NCI-H2081 (cell line): Measurements from ENCODE around the gene ZNF792.
A peak's percentile ranks its signal among the peaks of the same experiment; 100 is the strongest.
"Not testable (repeated sequence)": the region's sequence is repeated elsewhere in the genome, so short reads cannot be mapped to it uniquely, and the experiment has no call there.

Experiments
- DNase-seq, 2 experiments: peaks; one replicate each; lab custom pipeline; 2025; lab: John Stamatoyannopoulos, UW

Gene ZNF792

DNA sequence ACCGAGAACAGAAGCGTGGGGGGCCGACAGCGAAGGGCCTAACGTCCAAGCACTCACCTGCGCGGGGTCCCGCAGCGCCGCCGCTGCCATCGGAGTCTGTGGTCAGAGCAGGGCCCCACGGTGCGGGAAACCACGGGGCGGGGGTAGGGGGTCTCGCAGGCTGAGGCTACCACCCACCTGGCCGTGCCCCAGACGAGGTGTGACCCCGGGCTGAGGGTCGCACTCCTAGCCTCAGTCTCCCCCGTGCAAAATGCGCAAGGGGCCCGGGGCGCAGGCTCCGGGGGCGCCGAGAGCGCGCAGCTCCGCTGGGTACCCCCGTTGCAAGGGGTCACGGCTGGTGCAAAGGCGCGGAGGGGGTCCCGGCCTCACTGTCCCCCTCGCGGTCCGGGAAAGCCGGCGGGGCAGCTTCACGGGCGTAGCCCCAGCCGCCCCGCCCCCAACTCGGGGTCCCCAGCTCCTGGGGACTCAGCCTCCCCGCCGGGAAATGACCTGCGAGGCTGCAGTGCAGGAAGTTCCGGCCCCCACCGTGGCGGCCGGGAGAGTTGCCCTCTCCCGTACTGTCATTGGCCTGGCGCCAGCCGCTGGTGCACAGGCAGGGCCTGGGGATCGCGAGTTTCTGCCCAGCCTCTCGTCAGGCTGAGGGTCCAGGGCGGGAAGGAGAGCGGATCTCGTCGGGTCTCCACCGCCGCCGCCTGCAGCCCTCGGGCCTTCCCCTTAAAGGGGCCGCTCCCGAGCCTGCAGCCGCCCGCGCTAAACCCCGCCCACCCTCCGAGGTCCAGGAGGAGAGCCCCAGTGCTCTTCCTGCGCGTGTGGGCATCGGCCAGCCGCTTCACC lies at the start of gene ZNF792:
TSS of gene ZNF792 (minus strand) at position 657 of the 834 bp plus-strand sequence. CDS start at position 90, 567 bp downstream.
- peak; percentile 6 to 24 for DNase-seq

DNA sequence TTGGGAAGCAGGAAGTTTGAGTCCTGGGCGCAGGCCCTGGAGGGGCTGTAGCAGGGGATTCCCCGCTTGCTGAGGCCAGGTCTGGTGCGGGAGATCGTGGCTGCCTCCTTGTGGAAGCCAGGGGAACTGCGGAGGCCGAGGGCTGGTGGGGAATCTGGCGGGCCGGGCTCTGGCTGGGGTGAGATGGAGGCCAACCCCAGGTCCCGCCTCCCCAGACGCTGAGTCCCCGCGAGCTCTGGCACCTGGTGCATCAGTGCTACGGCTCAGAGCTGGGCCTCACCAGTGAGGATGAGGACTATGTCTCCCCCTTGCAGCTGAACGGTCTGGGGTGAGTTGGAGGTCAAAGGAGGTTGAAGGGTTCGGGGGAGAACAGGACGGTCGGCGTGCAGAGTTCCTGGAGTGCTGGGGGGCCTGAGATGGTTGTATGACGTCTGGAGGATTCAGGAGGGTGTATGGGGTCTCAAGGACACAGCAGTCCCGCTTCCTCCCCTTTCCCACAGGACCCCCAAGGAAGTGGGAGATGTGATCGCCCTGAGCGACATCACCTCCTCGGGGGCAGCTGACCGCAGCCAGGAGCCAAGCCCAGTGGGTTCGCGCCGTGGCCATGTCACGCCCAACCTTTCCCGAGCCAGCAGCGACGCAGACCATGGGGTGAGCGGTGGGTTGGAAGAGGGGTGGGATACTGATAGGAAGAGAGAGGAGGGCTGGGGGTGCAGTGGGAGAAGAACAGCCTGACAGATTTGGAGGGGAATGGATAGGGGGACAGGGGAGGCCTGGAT lies 49.2 kb upstream of the ZNF792 start:
- no peak for DNase-seq

DNA sequence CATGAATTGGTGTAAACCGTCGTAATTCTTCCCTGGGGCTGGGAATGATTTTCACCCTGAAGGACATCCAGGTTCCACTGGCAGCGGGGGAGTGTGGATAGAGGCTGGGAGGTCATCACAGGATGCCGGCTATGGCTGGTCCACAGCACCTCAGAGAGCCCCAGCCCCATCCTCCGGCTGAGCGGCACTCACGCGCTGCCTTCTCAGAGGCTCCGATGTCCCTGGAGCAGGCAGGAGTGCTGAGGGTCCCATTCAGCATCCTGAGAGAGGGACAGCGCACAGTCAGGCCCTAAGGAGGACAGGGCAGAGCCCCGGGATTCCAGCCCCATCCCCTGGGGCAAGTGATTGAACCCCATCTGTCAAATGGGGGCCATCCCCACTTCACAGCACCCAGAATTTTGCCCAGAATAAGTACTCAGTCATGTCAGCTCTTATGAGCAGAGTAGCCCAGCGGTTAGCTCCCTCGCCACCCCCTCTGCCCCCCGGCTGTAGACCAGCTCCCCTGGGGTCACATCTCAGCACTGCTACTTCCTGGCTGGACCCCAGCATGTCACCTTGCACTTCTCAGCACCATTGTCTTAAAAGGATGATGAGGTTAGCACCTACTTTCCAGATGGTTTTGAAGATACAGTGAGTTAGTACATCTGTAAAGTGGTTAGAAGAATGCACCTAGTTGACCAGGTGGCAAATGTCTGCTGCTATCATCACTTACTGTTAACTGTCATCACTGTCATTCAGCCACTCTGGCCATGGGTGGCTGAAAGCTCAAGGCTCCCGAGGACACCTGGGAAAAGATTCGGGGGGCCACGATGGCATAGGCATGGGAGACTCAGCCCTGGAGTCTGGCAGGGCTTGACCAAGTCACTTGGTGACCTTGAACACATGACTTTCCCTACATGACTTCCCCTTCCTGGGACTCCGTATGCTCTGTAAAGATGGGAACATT lies 48.0 kb upstream of the ZNF792 start:
- no peak for DNase-seq

DNA sequence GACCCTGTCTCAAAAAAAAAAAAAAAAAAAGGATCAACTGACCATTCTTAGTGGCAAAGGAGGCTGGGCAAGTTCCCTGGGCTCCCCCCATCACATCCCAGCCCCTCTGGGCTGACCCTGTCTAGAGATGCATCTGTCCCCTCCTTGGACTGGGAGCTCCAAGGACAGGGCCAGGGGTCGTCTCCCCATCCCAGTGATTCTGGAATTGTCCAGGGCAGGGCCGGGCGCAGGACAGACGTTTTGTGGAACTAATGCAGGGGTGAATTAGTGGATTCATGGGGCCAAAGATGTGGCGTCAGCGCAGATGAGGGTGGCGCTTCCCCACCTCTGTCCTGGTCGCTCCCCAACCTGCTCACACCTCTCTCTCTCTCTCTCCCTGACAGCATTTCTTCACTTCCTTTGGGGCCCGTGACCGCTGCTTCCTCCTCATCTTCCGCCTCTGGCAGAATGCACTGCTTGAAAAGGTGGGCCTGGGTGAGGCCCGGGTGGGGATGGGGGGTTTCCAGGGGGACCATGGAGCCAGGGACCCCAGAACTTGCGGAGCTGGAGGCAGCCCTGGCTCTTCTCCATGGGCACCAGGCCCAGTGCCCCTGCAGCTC lies 47.2 kb upstream of the ZNF792 start:
- no peak for DNase-seq

DNA sequence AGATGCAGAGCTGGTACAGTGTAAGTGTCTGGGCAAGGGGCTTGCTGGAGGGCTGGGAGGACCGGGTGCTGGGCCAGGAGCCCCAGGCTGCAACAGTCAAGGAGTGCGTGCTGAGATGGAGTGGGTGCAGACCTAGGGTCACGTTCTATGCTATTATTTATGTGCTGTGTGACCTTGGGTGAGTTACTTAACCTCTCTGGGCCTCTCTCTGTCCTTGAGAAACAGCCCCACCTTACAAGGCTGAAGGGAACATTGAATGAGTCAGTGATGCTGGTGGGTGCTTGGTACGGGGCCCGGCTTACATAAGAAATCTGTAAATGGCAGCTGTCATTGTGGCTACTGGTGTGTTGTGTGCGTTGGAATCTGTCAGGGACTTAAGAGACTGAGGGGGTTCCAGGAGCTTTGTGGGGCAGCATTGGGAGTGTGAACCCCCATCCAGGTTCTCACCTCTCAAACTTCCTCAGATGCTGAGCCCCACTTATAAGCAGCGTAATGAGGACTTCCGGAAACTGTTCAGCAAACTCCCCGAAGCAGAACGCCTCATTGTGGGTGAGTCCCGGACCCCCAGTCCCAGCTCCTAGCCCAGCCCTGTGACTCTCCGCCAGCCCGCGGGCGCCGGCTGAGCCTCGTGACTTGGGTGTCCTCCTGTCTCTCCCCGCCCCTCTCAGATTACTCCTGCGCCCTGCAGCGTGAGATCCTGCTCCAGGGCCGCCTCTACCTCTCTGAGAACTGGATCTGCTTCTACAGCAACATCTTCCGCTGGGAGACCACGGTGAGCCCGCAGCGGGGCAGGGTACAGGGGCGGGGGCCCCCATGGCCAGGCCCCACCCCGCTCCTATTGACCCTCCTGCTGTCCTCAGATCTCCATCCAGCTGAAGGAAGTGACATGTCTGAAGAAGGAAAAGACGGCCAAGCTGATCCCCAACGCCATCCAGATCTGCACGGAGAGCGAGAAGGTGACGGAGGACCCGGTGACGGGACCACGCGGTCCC lies 45.7 kb upstream of the ZNF792 start:
- DNase-seq = no peak

DNA sequence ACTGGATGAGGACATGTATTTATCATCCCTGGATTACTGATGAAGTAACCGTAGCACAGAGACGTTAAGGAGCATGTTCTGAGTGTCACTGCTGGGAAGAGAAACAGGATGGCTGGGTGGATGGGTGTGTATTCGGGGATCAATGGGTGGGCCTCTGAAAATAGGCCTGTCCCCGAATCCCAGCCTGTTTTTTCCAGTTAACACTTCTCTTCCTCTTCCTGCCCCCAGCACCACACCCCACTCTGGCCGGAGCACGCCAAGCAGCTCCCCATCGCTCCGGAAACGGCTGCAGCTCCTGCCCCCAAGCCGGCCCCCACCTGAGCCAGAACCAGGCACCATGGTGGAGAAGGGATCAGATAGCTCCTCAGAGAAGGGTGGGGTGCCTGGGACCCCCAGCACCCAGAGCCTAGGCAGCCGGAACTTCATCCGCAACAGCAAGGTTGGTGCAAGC lies 44.9 kb upstream of the ZNF792 start:
- DNase-seq = no peak

DNA sequence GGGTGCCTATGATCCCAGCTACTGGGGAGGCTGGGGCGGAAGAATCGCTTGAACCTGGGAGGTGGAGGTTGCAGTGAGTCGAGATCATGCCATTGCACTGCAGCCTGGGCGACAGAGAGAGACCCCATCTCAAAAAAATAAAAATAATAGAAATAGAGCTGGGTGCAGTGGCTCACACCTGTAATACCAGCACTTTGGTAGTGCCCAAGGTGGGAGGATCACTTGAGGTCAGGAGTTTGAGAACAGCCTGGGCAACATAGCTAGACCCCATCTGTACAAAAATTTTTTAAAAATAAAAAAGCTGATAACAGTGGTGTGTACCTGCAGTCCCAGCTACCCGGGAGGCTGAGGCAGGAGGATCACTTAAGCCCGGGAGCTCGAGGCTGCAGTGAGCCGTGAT lies 43.4 kb upstream of the ZNF792 start:
- DNase-seq = not testable (repeated sequence)

DNA sequence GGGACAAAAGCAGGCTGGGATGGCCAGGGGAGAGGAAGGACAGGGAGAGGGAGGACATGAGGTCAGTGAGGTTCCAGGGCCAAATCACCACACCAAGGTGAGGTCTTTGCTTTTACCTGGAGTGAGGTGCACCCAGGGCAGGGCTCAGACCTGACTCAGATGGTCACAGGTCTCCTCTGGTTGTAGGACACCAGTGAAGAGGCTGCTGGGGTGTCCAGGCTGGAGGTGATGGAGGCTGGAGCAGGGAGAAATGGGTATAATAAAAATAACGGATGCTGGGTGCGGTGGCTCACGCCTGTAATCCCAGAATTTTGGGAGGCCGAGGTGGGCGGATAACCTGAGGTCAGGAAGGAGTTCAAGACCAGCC lies 43.0 kb upstream of the ZNF792 start:
- DNase-seq = no peak

DNA sequence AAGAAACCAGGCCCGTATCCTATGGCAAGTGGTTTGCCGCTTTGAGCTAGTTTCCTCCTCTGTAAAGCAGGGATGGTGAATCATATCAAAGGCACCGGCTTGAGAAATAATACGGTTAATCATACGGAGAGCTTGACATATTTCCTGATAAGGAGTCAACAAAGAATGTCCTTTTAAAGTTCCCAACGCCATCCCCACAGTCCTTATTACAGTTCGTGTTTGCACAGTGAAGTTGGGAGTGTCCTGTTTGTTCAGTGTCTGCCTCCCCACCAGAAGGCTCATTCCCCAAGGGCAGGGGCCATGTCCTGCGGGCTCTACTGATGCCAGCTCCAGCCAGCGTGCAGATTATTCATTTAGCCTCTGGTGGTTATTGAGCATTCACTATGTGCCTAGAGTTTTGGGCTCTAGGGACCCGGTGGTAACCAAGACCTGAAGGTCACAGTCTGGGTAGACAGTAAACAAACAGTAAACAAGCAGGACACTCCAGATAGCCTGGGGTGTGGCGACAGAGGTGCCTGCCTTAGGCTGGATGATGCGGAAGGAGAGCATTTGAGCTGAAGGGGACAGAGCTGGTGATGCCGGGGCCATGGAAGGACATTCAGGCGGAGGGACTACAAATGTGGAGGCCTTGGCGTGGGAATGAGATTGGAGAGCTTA lies 42.4 kb upstream of the ZNF792 start:
- DNase-seq = no peak

DNA sequence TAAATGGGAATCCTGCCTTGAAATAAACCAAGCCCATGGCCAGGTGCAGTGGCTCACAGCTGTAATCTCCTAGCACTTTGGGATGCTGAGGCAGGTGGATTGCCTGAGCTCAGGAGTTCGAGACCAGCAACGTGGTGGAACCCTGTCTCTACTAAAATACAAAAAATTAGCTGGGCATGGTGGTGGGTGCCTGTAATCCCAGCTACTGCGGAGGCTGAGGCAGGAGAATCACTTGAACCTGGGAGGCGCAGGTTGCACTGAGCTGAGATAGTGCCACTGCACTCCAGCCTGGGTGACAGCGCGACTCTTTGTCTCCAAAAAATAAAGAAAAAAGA lies 41.9 kb upstream of the ZNF792 start:
- DNase-seq = not testable (repeated sequence)

DNA sequence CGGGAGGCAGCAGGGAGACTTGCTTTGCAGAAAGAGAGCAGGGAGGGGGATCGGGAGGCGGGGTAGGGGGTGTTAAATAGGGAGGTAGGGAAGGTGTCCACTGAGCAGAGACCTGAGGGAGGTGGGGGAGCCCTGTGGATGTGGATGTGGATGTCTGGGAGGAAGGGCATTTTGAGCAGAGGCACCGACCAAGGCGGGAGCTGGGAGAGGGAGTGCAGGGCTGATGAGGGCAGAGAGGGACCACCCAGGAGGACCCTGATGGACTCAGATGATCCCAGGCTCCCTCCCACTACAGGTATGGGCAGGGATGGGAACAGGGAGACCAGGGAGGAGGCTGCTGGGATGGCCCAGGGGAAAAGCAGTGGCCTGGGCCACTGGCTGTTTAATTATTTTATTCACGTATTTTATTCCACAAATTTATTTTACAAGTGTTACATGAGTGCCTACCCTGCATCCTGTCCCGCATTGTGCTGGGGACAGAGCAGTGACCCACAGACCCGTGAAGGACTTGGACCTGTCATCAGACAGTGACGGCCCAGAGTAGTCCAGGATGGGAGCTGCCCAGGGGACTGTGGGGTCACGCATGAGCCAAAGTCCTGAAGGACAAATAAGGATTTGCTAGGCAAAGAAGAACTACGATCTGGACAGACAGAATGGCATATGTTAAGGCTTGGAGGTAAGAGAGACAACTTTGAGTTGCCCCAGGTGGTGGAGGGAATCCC lies 41.4 kb upstream of the ZNF792 start:
- no peak for DNase-seq

DNA sequence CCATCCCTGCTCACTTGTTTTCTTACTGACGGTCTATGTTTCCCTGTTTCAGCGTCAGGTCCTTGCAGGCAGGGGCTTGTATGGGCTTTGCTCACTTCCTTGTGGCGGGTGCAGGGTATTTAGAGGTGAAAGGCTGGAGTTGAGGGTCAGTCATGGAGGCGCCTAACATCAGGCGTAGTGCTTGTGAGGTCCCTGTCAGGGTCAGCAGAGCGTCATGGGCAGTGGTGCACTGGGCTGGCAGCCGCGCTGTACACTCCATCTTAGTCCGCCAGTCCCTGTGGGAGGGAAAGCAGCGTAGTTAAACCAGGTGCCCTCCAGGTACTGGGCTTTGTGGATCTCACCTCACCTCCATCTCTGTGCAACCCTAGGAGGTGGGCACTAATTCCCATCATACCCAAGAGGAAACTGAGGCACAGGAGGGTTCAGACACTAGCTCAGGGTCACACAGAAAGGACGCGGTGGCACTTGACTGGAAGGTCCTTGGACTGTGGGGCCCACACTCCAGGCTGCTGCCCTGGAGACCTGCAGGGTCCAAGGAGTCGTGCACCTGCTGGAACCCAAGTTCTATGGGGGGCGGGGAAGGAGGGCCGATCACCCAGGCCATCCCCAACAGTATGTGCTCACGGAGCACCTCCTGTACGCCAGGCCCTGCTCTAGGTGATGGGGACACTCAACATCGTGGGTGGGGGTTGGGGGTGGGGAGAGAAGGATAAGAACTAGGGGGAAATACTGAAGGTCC lies 40.7 kb upstream of the ZNF792 start:
- DNase-seq = no peak

DNA sequence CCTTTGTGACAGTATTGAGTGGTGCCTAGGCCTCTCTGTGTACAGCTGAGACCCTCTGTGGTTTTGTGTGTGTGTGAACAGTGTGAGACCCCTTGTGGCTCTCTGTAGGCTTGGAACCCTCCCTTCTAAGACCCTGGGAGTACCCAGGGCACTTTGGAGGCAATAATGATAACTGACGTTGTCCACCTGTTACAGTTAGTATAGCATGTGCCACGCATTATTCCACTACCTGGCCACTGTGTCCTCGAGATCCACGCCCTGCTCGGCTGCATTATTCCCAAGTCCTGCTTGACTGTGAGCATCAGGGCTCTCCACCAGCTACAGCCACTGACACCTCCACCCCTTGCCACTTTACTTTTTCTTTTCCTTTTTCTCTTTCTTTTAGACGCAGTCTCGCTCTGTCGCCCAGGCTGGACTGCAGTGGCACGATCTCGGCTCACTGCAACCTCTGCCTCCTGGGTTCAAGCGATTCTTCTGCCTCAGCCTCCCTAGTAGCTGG lies 38.1 kb upstream of the ZNF792 start:
- no peak for DNase-seq

DNA sequence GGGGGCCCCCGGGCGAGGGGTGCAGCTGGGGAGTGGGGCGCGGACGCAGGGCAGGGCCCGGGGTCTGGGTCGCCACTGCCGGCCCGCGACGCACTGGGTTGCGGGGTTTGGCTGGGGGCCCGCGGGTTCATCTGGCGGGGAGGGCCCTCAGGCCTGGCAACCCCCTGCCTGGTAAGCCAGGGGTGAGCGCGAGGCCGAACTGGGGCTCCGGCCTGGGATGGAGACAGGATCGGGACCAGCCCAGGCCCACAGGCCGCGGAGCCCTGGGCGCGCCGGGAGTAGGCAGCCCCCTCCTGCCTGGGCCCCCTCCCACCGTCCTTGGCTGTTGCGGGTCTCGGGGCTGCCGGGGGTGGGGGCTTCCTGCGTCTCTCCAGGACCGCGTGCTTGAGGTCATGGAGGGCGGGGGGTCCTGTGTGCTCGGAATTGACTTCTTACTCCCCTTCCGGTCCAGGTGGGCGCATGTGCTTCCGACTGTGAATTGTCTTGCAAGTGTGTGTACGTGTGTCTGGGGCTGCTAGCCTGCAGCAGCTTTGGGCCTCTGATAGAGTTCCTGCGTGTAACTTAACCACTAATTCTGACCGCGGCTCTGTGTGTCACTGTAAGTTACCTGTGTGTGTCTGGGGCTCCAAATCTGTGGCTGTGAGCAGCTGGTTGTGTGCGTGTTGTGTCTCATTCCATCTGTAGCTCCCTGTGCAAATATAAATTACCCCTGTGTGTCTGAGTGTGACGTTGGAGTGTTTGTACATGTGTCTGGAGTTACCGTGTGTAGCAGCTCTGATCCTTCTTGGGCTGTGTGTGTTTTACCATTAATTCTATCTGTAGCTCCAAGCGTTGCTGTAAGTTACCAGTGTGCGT lies 36.8 kb upstream of the ZNF792 start:
- DNase-seq = peak; percentile 21 to 63

DNA sequence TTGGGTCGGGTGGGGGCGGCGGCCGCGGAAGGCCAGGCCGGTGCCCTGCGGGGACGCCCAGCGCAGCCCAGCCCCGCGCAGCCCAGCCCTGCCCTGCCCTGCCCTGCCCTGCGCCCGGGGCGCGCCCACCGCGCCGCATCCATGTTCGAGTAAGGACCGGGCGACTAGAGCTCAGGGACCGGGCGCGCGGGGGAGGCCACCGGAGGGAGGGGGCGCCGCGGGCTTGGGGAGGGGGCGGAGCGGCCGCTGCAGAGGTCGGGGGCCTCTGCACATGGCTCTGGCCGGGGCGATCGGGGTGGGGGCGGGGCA lies 36.3 kb upstream of the ZNF792 start:
- no peak for DNase-seq

DNA sequence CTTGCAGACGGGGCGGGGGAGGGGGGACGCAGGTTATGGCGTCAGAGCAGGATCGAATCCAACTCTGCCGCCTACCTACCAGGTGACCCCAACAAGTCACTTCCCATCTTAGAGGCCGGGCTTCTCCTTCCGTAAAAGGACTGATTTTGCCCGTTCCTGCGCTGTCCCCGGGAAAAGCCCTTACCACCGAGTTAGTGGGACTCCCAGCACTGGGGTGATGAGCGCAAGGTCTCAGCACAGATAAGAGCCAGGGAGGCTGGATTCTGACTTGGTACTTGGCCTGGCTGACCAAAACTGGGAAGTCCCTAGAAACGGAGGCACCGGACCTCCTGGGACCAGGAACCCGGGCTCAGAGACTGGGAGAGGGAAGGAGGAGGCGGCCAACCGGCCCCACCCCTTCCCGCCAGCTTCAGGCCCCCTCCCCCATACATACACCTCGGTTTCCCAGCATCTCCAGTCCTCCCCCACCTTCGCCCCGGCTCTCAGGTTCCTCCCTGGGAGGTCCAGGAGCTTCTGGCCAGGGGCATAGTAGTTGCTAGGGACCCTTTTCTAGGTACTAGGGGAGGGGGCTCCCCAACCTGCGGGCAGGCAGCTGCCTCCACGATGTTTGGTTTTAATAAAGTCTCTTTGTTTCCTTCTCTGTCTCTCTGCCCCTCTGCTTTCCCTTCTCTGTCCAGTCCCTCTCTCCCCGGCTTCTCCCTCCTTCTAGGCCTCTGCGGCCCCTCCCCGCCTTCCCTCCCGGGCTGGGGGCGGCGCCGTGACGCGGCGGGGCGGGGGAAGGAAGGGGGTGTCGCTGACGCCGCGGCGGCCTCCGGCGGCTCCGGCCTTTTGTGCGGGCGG lies 35.7 kb upstream of the ZNF792 start, which contains the start of gene GRAMD1A:
TSS of gene GRAMD1A (plus strand) at position 826 of the 840 bp plus-strand sequence. CDS start 156 bp downstream, outside the sequence.
- DNase-seq = peak; percentile 64 to 77
